GM12873 (cell line): ENCODE results near the gene TRERF1.

Experiments used
- CTCF ChIP-seq: IDR thresholded peaks from 2 replicates; pipeline ENCODE4 v1.5.1; 2012; ENCODE audit warnings: low read depth, mild to moderate bottlenecking, moderate library complexity, low read length, control low read depth; ENCODE audit not compliant: insufficient read depth; ENCODE audit errors: missing control alignments

The TRERF1 gene

GRCh38 chr6:42179945-42180313, 271.8 kb downstream of the TRERF1 start:
- no peak for TF ChIP-seq CTCF

DNA sequence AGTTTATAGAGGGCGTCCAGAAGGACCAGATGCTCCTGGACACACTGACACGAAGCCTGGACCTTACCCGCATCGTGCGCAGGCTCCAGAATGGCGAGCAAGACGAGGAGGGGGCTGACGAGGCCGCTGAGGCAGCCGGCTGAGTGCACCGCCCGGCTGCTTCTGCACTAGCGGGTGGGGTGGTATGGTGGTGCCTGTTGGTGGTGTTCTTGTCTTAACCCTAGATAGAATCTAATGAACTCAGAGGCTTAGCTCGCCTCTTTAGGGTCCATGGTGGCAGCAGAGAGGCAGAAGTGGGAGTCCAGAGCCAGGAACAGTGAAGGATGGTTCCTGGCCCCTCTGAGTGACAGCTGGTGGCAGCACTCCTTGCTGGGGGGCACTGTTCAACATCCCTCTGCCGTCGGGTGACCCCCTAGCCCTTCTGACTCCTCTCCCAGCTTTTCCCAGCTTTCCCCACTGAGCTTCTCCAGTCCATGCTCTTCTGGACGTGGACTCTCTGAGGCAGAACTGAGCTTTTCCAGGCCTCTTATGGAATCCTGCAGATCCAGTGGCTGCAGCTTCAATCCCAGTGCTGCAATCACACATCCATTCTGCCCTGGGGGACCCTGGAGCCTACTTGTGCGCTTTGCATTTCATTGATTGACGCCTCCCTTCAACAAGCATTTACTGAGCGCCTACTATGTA, 272.3 kb downstream of the TRERF1 start:
- no peak for TF ChIP-seq CTCF

DNA sequence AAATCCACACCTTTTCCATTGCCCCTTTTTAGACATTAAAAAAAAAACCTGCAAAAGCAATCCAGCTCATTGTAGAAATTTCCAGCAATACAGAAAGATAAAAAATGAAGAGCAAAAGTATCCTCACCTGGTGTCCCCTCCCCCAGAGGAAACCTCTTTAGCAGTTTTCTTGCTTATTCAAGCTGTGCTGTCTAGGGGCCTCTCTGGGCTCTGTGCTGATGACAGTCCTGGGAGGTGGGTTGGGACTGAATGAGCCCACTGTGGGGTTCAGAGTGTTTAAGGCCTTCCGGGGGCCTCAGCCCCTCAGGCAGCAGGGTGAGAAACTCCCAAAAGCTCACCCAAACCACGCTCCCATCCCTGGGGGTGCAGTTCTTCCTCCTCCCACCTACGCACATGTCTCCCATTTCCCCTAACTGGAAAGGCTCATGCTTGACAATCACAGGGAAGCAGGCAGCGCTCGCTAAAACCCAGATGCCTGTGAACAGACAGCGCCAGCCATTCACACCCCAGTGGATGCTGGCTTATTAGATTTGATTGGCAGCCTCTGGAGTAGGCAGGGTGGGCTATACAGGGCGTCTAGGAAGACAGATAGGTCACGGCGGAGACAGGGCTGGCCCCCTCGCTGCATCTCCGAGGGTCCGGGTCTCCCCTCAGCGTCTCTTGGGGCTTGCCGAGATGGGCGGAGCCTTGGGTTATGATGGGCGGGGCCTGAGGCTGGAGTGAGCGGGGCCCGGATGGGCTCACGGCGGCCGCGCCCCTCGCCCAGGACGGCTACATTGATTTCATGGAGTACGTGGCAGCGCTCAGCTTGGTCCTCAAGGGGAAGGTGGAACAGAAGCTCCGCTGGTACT, 274.0 kb downstream of the TRERF1 start:
- TF ChIP-seq CTCF, result no peak

DNA sequence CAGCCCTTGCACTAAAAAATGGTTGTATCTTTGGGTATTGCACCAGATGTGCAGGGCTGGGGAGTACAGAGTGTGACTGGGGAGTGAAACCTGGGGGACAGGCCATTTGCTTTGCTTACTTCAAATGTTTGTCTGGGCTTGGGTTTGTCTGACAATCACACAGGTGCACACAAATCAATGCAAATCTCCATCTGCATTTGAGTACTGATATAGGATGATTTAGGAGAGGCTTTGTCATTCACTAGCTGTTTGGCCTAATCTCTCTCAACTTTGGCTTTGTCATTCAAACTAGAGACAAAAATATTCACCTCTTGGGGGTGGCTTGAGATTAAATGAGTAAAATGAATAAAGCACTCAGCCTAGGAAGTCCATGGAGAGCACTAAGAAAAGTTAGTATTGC, 274.7 kb downstream of the TRERF1 start:
- TF ChIP-seq CTCF, result no peak

- no peak for TF ChIP-seq CTCF
Observed at GRCh38 chr6:42175860-42176259, 275.9 kb downstream of the TRERF1 start.
